HG02571 (cell line): ENCODE measurements around the gene RIPPLY3.
"Not testable (repeated sequence)": the region's sequence is repeated elsewhere in the genome, so short reads cannot be mapped to it uniquely, and the experiment has no call there.

Experiments used
- ATAC-seq: cut with Tn5 transposase; IDR thresholded peaks from one replicate; pipeline ENCODE4 v1.9.1; 2021; ENCODE audit warnings: mild to moderate bottlenecking, moderate library complexity; ENCODE audit not compliant: unreplicated experiment

Gene RIPPLY3

DNA sequence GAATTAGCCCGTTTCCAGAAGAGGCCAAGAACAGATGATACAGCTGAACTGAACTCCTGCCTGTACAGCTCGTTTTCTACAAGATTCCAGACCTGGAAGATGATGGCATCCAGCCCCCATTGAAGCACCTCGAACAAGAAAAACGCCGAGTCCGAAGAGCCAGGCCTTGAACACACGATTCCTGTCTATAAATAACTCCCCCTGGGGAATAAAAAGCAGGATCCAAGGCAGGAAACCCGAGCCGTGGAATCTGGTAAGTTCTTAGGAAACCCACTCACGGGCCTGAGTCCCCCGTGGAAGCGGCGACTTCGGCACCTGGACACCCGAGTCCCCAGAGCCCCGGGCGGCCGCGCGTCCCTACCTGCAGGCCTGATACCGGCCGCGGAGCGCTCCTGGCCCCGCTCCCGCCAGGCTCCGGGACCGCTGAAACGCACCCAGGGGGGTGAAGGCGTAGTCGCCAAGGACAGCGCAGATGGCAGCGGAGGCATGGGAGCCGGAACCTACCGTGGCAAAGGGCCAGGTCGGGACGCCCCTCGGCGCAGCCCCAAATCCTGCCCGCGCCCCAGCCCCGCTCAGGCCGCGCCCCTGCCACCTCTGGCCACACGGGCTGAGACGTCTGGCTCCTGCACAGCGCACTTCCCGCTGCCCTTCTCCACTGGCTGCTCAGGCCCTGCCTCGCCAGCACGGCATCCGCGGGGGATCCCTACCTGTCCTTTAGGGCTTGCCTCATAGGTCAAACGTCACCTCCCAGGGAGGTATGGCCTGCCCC, 26.0 kb upstream of the RIPPLY3 start:
- ATAC-seq = no peak

DNA sequence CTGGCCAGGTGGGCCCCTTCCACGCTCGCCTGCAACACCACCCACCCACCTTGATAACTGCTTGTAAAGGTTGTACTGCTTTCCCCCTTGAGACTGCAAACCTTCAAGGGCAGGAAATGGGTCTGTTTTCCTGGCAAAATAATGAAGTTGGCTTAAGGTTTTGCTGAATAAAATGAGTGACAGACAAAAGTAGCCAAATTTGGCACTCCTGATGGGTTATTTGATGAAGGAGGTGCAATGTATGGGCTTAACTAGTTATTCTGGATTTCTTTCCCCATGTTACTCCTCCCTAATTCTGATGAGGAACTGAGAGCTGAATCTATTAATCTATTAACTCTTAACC, 25.5 kb upstream of the RIPPLY3 start:
- no peak for ATAC-seq

DNA sequence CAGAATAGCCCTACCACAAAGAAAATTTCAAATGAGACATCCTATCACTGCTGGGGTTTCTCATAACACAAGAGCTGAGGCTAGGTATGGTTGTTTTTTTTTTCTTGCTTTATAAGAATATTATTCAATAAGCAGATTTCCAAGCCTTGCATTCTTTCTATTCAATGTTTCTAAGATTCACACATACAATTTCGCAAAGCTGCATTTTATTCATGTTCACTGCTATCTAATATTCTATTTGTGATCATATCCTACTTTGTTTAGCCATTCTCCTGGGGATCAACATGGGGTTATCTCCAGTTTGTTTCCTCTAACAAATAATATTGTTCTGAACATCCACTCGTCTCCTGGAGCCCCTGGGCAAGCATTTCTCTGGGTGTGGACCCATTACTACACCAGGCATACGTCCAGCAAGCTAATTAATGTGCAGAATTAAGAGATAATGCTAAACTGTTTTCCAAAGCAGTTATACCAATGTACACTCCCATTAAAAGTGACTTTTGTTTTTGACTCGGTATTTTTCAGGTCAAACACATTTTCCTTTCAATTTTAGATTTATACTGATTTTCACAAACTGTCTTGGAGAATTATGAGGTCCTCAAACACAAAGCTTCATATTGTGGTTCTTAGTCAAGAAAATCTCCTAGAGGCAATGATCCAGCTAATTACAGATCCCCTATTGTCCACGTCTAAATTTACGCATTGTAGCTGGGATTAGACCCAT, 24.4 kb upstream of the RIPPLY3 start:
- no peak for ATAC-seq

DNA sequence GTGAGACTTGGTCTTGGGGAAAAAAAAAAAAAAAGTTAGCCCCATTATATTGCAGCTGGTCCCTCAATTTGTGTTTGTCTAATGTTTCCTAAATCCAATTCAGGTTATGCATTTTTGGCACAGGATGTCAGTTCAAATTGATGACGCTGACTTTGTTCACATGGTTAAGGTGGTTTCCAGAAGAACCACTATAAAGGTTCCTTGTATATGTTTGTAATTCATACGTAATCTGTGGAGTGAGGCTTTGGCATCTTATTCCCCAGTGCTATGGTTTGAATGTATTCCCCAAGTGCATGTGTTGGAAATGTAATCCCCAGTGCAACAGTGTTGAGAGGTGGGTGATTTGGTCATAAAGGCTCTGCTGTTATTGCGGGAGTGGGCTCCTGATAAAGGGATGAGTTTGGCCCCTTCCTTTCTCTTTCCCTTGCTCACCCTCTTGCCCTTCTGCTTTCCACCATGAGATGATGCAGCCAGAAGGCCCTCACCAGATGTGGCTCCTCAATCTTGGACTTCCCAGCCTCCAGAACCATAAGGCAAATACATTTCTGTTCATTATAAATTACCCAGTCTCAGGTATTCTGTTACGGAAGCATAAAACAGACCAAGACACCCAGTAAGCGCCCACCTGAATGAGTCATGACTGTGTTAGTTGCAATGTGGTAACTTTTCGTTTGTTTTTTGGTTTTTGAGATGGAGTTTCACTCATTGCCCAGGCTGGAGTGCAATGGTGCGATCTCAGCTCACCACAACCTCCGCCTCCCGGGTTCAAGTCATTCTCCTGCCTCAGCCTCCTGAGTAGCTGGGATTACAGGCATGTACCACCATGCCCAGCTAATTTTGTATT, 20.5 kb upstream of the RIPPLY3 start:
- no peak for ATAC-seq

DNA sequence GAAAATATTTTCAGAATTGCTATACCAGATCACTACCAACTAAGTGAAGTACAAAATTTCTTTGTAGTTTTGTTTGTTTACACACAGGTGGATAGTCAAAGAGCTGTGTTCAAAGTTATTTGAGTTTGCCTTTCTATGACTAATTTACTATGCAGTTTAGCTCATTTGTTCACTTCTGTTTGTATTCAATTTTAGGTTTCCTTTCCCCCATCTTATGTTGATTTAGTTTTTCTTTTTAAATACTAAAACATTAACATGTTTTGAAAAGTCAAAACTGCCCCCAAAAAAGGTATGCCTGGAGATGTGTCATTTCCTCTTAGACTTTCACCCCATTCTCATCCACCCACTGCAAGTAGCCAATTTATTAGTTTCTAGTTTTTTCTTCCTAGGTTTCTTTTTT, 18.7 kb upstream of the RIPPLY3 start:
- no peak for ATAC-seq

DNA sequence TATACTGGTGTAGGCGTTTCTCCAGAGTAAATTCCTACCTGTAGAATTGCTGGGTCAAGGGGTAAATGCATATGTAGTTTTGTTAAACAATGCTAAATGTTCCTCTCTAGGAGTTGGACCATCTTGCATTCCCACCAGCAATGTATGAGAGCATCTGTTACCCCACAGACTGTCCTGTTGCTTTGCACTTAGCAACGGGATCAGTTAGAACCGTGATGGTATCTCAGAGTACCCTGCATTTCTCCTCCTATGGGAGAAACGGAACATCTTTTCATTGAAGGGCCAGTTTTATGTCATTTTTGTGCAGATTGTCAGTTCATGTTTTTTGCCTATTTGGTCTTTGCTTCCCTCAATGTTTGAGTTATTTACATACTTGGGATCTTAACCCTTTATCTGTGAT, 18.0 kb upstream of the RIPPLY3 start:
- no peak for ATAC-seq

DNA sequence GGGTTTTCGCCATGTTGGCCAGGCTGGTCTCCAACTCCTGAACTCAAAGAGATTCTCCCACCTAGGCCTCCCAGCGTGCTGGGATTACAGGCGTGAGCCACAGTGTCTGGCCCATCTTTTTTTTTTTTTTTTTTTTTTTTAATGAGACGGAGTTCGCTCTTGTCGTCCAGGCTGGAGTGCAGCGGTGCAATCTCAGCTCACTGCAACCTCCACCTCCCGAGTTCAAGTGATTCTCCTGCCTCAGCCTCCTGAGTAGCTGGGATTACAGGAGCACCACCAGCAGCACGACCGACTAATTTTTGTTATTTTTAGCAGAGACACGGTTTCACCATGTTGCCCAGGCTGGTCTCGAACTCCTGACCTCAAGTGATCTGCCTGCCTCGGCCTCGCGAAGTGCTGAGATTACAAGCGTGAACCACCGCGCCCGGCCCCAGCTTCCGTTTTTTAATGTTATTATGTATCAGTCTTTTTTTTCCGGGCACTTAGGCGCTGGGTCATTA, 17.3 kb upstream of the RIPPLY3 start:
- ATAC-seq = not testable (repeated sequence)

DNA sequence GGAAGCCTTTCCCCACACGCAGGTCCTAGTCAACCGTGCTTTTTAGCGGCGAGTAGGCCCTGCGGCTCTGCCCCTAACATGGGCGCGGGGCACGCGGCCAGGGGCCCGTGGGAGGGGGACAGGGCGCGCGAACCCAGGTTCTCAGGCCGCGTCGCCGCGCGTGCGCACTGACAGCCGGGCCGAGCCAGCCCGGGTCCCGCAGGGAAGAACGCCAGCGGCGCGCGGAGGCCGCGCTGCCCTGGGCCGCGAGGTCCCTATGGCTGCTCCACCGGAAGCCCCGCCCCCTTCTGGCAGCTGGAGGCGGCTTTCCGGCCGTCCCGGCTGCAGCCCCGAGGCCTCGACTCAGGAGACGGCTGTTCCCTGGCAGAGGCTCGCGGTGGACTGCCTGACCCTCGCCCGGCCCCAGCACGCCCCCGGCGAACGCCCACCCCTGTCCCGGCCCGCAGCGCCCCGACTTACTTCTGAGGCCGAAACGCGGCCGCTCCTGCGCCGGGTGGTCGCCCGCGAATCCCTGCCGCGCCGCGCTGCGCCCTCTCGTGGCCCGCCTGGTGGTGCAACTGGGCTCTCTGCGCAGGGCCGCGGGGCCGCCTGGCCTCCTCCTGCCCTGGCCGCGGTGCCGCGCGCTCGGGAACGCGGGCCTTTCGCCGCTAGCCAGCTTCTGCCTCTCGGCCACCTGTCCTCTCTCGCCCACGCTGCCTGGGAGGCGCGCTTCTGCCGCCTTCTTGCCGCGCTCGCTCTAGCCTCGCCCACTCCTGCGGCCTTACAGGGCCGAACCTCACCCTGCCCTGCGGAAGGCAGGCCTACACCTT, 16.6 kb upstream of the RIPPLY3 start:
- ATAC-seq = peak; percentile 88

DNA sequence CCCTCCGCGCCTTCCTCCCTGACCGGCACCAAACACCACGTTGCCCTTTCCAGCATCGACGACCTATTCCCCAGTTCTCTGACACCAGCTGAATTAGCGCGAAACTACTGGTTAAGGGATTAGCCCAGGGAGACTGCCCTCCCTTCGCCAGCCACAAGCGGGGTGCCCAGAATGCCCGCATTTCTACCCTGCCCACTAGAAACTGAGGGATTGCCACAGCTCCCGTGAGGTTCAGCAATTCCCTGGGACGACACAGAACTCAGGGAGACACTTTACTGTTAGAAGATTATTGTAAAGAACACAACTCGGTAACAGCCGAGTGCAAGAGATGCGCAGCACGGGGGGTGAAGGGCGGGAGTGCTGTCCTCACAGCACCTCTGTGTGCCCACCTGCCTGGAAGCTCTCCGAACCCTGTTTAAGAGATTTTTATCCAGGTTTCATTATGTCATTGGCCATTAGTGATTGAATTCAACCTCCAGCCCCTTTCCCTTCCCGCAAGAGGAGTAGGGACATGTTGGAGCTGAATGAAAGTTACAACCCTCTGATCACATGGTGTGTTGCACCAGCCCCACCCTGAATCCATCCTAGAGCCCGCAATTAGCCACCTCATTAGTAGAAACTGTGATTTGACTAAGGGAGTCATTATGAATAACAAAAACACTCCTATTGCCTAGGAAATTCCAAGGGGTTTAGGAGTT, 15.8 kb upstream of the RIPPLY3 start:
- no peak for ATAC-seq

DNA sequence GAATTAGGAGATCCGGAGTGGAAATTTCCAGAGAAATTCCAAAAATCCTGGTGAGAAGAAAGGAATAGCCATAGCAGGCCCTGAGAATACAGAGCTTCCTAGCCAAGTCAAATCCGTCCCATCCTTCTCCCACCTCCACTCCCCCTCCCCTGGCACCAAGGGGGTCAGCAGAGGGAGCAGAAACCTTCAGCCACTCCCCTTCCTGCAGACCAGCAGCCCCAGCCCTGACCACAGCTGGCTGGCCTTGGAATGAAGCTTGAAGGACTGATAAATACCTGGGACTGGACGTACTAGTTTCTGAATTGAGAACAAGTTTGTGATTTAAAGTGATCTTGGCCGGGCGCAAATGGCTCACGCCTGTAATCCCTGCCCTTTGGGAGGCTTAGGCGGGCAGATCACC, 13.8 kb upstream of the RIPPLY3 start:
- ATAC-seq = no peak

DNA sequence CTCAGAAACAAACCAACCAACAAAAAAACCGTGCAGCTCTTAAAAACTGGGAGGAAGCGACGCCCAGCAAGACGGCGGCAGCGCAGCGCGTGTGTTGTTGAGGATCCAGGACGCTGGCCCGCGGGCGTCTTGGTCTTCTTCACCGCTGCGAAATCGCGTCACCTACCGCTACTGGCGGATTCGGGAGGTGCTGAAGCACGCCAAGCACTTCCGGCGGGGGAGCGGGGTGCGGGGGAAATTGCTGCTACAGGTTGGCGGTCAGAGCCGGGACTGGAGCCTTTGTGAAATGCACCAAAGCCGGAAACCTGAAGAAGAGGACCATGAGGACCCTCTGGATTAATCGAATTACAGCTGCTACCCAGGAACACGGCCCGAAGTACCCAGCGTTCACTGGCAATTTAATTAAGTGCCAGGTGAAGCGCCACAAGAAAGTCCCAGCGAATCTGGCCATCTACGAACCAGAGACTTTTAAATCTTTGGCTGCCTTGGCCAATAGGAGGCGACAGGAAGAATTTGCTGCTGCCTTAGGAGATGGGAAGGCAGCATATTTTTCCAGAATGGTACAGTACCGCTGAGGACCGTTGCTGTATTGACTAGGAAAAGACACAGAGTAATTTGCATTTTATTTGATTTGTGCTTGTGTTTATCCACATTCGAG, 11.9 kb upstream of the RIPPLY3 start:
- no peak for ATAC-seq

DNA sequence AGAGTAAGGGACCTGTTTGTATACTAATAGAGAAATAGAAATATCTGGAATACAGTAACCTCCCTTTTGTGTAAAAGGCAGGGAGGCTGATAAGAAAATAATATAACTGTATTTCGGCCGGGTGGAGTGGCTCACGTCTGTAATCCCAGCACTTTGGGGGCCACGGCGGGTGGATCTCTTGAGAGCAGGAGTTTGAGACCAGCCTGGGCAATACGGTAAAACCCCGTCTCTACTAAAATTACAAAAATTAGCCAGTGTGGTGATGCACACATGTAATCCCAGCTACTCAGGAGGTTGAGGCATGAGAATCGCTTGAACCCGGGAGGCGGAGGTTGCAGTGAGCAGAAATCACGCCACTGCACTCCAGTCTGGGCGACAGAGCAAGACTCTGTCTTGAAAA, 11.2 kb upstream of the RIPPLY3 start:
- not testable (repeated sequence) for ATAC-seq

DNA sequence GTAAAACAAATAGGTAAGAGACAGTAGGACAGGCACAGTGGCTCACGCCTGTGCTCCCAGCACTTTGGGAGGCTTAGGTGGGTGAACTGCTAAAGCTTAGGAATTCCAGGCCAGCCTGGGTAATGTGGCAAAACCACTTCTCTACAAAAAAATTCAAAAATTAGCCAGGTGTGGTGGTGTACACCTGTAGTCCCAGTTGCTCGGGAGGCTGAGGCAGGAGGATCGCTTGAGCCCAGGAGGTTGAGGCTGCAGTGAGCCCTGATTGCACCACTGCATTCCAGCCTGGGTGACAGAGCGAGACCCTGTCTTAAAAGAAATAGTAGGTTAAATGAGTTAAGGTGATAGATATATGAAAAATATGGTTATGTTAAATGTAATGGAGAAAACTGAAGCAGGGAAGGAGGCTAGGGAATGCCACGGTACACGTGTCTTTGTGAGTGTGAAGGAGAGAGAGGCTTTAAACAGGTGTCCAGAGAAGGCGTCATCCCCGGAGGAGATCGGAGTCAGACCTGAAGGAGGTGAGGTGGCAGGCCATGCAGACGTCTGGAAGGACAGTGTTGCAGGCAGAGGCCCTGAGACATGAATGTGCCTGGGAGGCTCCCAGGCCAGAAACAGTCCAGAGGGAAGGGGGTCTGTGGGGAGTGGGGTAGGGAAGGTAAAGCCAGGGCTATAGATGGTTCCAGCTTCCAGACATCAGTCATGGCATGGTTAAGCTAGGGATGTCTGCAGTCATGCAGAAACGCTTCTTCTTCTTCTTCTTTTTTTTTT, 7.2 kb upstream of the RIPPLY3 start:
- ATAC-seq = no peak

DNA sequence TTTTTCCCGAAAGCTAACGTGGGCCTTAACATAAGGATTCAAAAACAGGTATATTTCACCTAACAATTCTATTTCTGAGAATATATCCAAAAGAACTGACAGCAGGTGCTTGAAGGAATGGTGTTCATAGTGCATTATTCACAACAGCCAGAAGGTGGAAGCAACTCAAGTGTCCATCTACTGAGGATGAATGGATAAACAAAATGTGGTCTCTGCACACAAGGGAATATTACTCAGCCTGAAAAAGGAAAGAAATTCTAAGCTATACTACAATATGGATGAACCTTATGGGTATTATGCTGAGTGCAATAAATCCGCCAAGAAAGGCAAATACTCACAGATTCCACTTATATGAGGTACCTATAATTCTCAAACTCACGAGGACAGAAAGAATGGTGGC, 6.1 kb upstream of the RIPPLY3 start:
- no peak for ATAC-seq

DNA sequence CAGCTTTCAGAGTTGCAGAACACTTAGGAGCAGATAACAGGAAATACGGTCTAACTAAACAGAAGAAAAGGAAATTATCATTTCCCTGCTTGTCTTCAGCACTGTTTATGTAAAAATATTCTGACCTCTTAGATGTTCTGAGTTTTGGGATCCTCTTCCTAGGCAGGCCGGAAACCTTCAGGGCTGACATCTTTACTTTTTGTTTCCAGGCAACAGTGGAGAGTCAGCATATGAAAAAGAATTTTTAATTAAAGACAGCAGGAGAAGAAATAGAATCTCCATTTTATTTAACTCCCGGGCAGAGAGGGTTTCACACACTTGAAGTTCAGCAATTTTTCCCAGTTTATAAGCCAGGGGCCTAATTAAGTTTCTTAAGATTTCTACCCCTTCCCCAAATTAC, 5.1 kb upstream of the RIPPLY3 start:
- no peak for ATAC-seq

DNA sequence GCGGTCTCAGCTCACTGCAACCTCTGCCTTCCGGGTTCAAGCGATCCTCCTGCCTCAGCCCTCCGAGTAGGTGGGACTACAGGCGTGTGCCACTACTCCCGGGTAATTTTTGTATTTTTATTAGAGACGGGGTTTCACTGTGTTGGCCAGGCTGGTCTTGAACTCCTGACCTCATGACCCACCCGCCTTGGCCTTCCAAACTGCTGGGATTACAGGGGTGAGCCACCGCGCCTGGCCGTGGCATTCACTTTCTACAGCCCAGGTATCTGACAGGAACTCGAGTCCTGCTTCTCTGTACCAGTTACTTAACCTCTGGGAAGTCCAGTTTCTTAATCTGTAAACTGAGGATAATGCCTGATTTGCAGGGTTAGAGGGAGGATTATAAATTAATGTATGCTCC, 3.7 kb upstream of the RIPPLY3 start:
- not testable (repeated sequence) for ATAC-seq

DNA sequence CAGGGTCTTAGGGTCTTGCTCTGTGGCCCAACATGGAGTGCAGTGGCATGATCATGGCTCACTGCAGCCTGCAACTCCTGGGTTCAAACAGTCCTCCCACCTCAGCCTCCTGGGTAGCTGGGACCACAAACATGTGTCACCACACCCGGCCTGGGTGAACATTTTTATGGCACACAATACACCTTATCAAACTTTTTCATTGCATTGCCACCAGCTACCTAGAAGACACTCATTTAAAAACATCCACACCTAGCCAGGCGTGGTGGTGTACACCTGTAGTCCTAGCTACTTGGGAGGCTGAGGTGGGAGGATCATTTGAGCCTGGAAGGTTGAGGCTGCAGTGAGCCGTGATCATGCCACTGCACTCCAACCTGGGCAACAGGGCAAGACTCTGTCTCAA, 2.6 kb upstream of the RIPPLY3 start:
- ATAC-seq = not testable (repeated sequence)

DNA sequence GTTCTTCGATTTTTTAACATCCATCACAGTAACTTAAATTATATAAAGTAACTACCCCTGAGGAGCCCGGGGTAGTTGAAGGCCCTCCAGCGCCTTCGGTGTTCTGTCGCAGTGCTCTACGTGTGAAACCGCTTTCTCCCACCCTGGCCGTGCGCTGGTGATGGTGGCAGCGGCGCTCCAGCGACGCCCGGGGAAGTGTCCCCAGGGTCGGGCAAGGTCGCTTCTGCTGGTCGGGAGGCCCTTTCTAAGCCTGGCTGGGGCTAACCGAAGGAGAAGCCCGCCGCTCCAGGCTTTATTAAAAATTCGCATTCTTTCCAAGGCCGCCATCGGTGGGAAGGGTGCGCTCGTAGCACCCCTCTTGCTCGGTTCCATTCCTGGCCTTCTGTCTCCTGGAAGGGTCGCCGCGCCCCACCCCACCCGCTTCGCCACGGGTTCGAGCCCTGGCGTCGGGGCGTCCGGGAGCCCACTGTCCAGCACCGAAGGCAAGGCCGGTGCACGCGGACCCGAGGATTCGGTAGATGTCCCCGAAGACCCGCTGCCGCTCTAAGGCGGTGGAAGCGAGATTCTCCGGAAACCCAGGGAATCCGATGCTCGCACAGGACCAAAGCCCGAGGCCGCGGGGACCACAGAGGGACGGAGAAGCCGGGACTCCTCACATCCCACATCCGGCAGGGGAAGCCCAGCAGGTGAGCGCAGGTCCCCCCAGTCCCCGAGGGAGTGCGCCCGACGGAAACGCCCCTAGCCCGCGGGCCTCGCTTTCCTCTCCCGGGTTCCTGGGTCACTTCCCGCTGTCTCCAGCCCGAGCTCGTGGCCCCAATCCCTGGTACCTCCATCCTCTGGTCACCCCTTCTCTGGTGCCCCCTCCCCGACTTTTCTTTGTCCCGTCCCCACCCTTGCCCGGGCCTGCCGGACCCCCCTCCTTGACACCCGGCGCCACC, 685 bp upstream of the RIPPLY3 start:
- ATAC-seq = no peak
